GM12873 (cell line): ENCODE data around the gene ZNF24.

ENCODE experiments used
- CTCF ChIP-seq: IDR thresholded peaks from 2 replicates; pipeline ENCODE4 v1.5.1; 2012; ENCODE audit warnings: low read depth, mild to moderate bottlenecking, moderate library complexity, low read length, control low read depth; ENCODE audit not compliant: insufficient read depth; ENCODE audit errors: missing control alignments

Gene ZNF24

DNA sequence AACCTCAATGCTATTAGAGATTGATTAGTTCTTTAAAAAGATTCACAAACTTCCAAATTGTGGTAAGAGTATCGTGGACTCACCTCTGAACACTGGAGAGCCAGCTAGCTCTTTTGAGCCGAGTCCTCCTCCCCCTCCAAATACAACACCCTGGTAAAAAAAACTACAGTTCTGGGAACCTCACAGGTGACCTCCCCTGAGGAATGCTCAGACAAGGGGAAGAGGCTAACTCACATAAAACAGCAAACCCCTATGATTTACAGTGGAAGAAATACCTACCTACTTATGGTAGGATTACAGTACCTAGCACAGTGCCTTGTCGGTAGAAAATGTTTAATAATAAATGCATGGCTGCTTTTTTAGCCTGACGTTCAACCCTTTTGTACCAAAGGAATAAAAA lies 8.4 kb downstream of the ZNF24 start:
- no peak for TF ChIP-seq CTCF

- TF ChIP-seq CTCF = no peak
Observed at GRCh38 chr18:35334821-35335220, 9.4 kb downstream of the ZNF24 start.

- no peak for TF ChIP-seq CTCF
Observed at GRCh38 chr18:35334212-35334611, 10.0 kb downstream of the ZNF24 start.

- TF ChIP-seq CTCF = no peak
Observed at GRCh38 chr18:35331367-35332087, 12.7 kb downstream of the ZNF24 start.

GRCh38 chr18:35328868-35329267 lies 15.4 kb downstream of the ZNF24 start:
- TF ChIP-seq CTCF = no peak

DNA sequence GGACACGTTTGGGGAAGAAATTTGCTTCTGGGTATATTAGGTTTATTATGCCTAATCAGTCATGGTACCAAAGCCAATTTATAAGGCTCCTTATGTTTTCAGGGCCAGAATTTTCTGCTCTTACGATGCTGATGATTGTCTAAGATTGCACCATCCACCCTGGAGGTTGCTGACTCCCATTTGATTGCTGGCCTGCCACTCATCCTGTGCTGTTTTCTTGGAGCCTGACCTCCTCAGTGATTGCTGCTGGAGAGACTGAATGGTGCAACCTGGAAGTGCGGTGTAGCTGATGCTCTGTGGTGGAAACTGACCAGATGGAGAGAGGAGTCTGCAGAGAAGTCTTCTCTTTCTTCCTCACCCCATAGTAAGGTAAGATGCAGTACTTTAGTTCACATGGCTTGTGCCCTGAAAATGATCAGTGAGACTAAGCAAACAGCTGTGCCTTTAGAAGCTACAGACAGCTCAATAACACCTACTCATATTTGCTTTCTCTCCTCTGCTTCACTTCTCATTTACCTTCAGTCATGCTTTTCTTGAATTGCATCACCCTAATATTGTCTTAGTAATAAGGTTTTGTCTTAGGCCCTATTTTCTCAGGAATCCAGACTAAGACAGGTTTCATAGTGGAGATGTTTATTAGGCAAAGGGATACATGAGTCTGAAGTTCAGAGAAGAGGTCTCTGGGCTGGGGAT lies 17.4 kb downstream of the ZNF24 start:
- TF ChIP-seq CTCF = no peak

DNA sequence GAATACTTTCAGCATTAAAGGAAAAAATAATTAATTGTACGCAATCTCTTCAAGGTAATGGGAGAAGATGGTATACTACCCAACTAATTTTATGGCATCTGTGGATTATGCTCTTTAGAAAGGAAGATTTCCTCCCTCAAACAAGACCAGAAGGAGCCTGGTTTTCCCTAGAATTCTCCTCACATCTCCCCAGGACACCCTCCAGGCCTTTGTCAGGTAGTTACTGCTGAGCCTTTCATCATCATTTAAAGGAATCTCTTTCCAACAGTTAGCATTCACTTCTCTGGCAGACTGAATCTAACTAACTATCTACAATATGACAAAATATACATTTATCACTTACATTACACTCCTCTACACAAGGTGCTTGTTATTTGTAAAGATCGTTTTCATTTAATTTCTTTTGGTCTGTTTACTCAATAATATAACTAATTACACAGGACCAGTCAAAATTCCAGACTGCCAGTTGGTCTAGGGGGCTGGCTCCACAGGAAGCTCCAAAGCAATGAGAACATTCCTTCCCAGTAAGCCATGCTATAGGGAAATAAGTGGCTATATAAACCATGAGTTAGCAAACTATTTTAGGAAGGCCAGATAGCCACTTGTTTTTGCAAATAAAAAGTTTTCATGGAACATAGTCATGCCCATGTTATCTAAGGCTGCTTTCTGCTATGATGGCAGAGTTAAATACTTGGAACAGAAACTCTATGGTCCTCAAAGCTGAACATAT lies 19.1 kb downstream of the ZNF24 start:
- TF ChIP-seq CTCF = no peak
